ENCODE data around the gene RIC8A.

DNA sequence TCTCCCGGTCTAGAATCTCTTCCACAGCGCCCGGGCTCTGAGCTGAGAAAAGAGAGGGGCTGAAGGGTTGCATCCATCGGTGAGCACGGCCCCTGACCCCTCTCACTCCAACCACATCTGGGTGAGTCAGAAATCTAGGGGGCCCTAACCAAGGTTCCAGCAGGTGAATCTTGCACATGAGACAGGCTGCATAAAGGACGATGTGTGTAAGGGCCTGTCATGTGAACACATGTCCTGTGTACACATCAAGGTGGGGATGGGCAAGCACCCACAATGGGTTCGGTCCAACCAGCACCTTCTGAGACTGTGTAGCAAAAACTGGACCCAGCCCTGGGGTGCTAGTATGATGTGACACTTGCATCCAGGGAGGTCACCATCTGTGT is 1.5 kb upstream of the RIC8A start:
- TF ChIP-seq, protein P1, sequence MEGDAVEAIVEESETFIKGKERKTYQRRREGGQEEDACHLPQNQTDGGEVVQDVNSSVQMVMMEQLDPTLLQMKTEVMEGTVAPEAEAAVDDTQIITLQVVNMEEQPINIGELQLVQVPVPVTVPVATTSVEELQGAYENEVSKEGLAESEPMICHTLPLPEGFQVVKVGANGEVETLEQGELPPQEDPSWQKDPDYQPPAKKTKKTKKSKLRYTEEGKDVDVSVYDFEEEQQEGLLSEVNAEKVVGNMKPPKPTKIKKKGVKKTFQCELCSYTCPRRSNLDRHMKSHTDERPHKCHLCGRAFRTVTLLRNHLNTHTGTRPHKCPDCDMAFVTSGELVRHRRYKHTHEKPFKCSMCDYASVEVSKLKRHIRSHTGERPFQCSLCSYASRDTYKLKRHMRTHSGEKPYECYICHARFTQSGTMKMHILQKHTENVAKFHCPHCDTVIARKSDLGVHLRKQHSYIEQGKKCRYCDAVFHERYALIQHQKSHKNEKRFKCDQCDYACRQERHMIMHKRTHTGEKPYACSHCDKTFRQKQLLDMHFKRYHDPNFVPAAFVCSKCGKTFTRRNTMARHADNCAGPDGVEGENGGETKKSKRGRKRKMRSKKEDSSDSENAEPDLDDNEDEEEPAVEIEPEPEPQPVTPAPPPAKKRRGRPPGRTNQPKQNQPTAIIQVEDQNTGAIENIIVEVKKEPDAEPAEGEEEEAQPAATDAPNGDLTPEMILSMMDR (conservative IDR thresholded peaks at IDR 0.05), result no peak
- no peak for TF ChIP-seq EZH2 (IDR thresholded peaks at IDR 0.05; ENCODE audit: low read depth)

Measured in PC-9 (cell line).